Spleen (tissue), 7 donors: ENCODE results near the gene CAPN11.

Source experiments
- POLR2A ChIP-seq, 3 donors: fragments of 450-650 bp; IDR thresholded peaks; one replicate each; pipeline ENCODE4 v1.5.1; 2017; ENCODE audit warnings: antibody characterized with exemption in 3 of 3, mild to moderate bottlenecking in 1 of 3
- POLR2AphosphoS5 ChIP-seq, 3 donors: sonication (generic); formaldehyde crosslinking; IDR thresholded peaks; one replicate each; pipeline ENCODE4 v1.5.1; 2017; ENCODE audit warnings: antibody characterized with exemption in 3 of 3
- TF ChIP-seq, protein P1 (sequence below), 11 experiments: fragments of 200-600 bp in 7 of 11; fragments of 450-650 bp in 4 of 11; sonication (generic) in 4 of 11; IDR thresholded peaks in 8 of 11; conservative IDR thresholded peaks in 3 of 11; 1 replicate in 7 of 11; 2 replicates in 4 of 11; pipeline versions ENCODE4 v1.4.0 to v1.8.0; 2016 to 2021; ENCODE audit warnings: antibody characterized with exemption in 11 of 11, inconsistent platforms in 4 of 11, mild to moderate bottlenecking in 1 of 11
- donor health status: DM: no; HTN: no; CAD: no; lungs with moderate emphysema.
- donor health status: DM: no; HTN: no; CAD: no.
- donor health status: DM: no; HTN: no; CAD: no.

DNA sequence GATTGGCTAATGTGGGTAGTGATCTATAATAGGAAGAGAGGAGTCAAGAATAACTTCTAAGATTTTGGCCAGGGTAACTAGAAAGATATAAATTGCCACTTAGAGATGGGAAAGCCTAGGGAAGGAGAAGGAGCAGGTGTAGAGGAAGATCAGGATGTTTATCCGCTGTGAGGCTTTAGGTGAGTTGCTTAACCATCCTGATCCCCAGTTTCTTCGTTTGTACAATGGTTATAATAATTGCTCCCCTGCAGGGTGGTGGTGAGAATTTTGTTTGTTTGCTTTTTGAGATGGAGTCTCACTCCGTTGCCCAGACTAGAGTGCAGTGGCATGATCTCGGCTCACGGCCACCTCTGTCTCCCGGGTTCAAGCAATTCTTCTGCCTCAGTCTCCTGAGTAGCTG lies 55.7 kb downstream of the CAPN11 start:
- TF ChIP-seq, protein P1, sequence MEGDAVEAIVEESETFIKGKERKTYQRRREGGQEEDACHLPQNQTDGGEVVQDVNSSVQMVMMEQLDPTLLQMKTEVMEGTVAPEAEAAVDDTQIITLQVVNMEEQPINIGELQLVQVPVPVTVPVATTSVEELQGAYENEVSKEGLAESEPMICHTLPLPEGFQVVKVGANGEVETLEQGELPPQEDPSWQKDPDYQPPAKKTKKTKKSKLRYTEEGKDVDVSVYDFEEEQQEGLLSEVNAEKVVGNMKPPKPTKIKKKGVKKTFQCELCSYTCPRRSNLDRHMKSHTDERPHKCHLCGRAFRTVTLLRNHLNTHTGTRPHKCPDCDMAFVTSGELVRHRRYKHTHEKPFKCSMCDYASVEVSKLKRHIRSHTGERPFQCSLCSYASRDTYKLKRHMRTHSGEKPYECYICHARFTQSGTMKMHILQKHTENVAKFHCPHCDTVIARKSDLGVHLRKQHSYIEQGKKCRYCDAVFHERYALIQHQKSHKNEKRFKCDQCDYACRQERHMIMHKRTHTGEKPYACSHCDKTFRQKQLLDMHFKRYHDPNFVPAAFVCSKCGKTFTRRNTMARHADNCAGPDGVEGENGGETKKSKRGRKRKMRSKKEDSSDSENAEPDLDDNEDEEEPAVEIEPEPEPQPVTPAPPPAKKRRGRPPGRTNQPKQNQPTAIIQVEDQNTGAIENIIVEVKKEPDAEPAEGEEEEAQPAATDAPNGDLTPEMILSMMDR (IDR thresholded peaks at IDR 0.05 in 8 of 11, conservative IDR thresholded peaks at IDR 0.05 in 3 of 11), result no peak
- TF ChIP-seq POLR2A (IDR thresholded peaks at IDR 0.05) (no peak), POLR2AphosphoS5 (IDR thresholded peaks at IDR 0.05) (no peak)
